Right lung (tissue), 5 donors: ENCODE results near the gene MEIS3. TPM values are rescaled to one million over a fixed set of nuclear protein-coding genes. Genes with fewer than 3 reads are reported as not detected.
"Not testable (repeated sequence)": the region's sequence is repeated elsewhere in the genome, so short reads cannot be mapped to it uniquely, and the experiment has no call there.

Experiments
- DNase-seq, 2 donors: peaks; one replicate each; pipeline ENCODE4 v3.0.0-alpha.2; 2013
- polyA plus RNA-seq, 5 donors: library from polyadenylated mRNA; unstranded; fragments of 120-200 nt; gene quantifications; one replicate each; pipeline versions ENCODE4 v1.2.1 to v1.2.3, GENCODE V29; 2013; ENCODE audit warnings: inconsistent platforms in 1 of 5, low replicate concordance in 1 of 5; ENCODE audit not compliant: insufficient read length in 5 of 5, insufficient read depth in 1 of 5

MEIS3 gene
- polyA plus RNA-seq, 5 donors, result 20.6 to 35.7 (median 27.4) TPM

GRCh38 chr19:47388721-47389120 lies 30.6 kb downstream of the MEIS3 start:
- not testable (repeated sequence) for DNase-seq

GRCh38 chr19:47387623-47388022 lies 31.7 kb downstream of the MEIS3 start:
- DNase-seq, result not testable (repeated sequence)

GRCh38 chr19:47386582-47386981 lies 32.7 kb downstream of the MEIS3 start:
- DNase-seq, result not testable (repeated sequence)

GRCh38 chr19:47384533-47384932 lies 34.8 kb downstream of the MEIS3 start:
- not testable (repeated sequence) for DNase-seq

DNA sequence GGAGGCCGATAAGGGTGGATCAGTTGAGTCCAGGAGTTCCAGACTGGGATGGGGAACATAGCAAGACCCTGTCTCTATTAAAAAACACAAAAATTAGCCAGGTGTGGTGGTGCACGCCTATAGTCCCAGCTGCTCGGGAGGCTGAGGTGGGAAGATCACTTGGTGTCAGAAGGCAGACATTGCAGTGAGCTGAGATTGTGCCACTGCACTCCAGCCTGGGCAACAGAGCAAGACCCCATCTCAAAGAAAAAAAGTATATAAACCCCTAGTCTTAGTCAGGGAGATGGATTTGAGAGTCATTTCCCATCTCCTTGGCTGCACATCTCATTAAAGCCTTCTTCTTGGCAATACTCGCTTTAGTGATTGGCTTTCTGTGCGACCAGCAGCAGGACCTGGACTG lies 35.4 kb downstream of the MEIS3 start:
- DNase-seq, result not testable (repeated sequence)

DNA sequence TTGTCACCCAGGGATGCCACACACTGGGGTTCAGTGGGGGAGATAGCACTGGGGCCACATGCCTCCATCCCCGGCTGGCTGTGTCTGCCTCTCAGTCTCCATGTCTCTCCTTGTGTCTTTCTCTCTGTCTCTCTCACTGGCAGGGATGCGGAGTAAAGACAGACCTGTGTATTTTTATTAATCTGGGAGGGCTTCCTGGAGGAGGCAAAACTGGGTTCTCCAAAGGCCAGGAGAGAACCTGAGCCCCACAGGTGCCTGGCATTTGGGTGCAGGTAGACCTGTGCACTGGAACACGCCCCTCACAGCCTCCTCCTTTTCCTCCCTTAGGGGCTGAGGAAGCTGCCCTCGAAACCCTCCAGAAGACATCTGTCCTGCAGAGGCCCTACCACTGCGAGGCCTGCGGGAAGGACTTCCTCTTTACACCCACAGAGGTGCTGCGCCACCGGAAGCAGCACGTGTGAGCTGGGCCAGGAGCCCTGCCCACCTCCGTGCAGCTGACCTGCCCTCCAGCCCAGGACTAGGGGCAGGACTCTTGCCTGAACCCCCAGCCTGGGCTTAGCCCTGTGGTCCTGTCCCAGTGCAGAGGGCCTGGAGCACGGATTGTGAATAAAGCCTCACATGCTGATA lies 37.6 kb downstream of the MEIS3 start:
- DNase-seq, result no peak

DNA sequence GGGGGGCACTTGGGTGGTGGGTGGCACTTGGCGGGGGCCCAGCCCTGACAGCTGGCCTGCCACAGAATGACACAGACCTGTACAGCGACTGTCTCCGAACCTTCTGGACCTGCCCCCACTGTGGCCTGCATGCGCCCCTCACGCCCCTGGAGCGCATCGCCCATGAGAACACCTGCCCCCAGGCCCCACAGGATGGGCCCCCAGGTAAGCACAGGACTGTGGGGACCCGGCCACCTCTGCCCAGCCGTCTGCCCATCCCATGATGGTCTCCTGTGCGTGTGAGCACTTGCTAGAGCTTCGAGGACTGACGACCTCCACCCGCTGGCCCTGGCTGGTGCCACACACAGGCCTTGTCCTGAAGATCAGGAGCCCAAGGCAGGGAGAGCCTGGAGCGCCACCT lies 38.2 kb downstream of the MEIS3 start:
- no peak for DNase-seq

DNA sequence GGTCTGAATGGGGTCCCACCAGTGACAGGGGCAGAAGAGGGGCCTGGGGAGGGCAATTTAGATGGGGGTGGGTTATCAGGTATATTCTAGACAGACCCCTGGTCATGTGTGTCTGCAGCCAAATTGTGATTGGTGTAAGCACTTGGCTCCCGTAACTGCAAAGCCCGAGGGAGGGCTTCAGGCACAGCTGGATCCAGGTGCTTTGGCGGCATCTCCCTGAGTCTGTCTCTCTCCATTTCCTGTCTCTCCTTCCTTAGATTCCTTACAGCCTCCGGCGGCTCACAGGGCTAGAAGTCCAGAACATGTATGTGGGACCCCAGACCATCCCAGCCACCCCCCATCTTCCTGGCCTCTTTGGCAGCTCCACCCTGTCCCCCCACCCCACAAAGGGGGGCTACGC lies 38.8 kb downstream of the MEIS3 start:
- no peak for DNase-seq

- no peak for DNase-seq
Observed at GRCh38 chr19:47379381-47379938, 39.9 kb downstream of the MEIS3 start.

- no peak for DNase-seq
Observed at GRCh38 chr19:47378246-47378645, 41.1 kb downstream of the MEIS3 start.

DNA sequence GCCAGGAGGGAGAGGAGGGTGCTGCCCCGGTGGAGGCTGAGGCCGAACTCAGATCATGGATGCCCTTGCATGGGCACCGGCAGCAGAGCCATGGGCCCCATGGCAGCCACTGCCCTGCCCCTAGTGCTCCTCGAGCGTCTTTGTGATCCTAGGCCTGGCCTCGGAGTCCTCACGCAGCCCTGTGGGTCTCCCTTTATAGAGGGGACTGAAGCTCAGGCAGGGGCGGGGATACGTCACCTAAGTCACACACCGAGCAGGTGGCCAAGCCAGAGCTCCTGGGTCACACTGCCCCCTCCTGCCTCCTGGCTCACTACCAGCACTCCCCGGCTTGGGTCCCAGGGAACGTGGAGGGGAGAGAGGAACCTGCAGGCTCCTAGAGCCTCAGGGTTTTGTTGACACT lies 41.5 kb downstream of the MEIS3 start:
- no peak for DNase-seq

DNA sequence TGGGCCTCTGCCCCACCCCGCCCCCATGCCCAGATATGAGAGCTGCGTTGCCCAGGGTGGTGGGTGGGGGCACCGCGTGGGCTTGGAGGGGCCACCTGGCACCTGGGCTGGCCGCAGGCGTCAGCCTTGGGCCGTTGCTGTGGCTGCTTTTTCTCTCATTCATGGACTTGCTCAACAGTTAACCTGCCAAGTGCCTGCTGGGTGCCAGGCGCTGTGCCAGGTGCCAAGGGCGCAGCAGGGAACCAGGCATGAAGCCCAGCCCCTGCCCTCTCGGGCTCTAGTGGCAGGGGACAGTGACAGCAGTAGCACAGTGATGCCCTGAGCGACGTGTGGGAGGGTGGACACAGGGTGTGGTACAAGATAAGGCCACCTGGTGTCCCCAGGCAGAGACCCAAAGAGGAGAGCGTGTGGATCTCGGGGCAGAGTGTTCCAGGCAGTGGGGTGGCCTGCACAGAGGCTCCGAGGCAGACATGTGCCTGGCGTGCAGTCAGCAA lies 42.1 kb downstream of the MEIS3 start:
- no peak for DNase-seq

DNA sequence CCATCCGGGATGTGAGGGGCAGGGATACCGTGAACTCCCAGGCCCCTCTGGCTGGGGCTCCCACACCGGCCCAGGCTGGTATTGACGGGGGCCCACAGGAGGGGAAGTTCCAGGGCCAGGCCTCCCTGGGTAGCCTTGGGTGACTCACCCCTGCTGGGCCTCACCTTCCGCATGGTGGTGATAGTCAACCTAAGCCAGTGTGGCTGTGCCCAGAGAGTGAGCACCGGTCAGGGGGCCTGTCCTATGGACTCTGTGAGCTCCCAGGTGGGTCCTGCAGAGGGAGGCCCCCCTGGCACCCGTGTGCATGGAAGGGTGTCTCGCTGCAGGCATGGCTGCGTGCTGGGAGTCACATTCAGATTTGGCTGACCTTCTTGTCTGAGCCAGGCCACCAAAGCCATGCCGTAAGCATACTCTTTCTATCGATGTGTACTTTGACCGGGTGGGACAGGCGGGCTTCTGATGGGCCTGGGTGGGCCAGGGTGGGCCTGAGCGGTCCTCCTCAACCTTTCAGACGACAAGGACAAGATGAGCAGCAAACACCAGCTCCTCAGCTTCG lies 42.7 kb downstream of the MEIS3 start:
- no peak for DNase-seq

GRCh38 chr19:47375694-47376588 lies 43.4 kb downstream of the MEIS3 start:
- DNase-seq, result no peak

GRCh38 chr19:47374876-47375693 lies 44.2 kb downstream of the MEIS3 start:
- no peak for DNase-seq

GRCh38 chr19:47373246-47374240 lies 45.8 kb downstream of the MEIS3 start:
- no peak for DNase-seq

DNA sequence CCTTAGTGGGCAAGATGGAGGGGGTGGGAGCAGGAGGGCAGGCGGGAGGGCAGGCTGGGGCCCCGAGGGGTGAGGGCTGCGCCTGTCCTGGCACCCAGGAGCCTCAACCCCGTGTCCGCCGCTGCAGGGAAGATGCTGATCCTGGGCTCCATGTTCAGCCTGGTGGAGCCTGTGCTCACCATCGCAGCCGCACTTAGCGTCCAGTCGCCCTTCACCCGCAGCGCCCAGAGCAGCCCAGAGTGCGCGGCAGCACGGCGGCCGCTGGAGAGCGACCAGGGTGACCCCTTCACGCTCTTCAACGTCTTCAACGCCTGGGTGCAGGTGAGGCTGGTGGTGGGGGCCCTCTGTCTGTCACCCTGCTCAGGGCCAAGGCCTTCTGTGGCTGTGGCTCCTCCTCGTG lies 46.7 kb downstream of the MEIS3 start:
- DNase-seq, result no peak

- no peak for DNase-seq
Observed at GRCh38 chr19:47371261-47371660, 48.1 kb downstream of the MEIS3 start.

DNA sequence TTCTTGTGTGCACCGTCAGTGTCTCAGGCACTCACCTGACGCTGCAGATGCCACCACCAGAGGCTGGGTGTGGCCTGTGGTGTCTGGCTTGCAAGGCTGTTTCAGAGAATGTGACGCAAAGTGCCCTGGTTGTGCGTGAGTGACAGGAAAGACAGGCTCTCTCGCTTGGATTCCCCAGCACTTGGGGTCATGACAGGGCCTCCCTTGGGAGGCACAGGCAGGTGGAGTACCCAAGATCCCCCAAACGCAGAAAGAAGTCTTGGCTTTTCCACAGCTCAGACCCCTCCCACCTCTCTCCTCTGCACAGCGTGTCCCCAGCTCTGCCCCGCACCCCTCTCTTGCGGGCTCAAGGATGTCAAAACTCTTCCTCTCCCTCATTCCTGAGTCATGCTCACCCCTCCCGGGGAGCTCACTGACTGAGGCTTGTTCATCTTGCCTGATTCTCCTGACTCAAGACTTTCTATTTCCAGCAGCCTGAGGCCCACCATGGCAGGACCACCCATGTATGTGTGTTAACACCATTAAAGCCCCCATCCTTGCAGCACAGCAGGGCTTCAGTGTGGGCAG lies 49.2 kb downstream of the MEIS3 start:
- no peak for DNase-seq

DNA sequence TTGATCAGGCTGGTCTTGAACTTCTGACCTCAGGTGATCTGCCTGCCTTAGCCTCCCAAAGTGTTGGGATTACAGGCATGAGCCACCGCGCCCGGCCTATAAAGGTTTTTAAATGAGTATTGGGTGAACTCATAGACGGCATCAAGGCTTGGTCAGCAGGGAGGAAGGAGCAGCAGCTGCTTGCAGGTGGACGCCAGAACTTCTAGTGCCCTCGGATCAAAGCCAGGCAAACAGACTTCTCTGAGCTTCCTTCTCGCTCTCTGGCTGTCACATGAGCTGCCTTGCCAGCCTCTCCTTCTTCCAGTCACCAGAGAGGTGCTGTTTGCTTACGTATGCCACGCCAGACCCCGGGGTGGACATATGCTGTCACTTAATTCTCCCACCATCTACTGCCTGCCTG lies 53.9 kb downstream of the MEIS3 start:
- not testable (repeated sequence) for DNase-seq
